GM11168 (cell line): ENCODE data around the gene B4GALNT2.
"Not testable (repeated sequence)": the region's sequence is repeated elsewhere in the genome, so short reads cannot be mapped to it uniquely, and the experiment has no call there.

ENCODE experiments used
- in situ Hi-C: fragments of 300-500 bp; cut with MboI; formaldehyde crosslinking; loops from one replicate; pipeline ENCODE4 v1.12.0; 2022; ENCODE audit warnings: low sequenced_read_pairs; ENCODE audit not compliant: unreplicated experiment

The B4GALNT2 gene

GRCh38 chr17:49120166-49120565, 12.4 kb upstream of the B4GALNT2 start:
- in situ Hi-C loops = no loop called here

- in situ Hi-C loops = no loop called here
Observed at GRCh38 chr17:49121696-49122292, 10.8 kb upstream of the B4GALNT2 start.

- in situ Hi-C loops = no loop called here
Observed at GRCh38 chr17:49122566-49122965, 10.0 kb upstream of the B4GALNT2 start.

GRCh38 chr17:49123061-49123460, 9.5 kb upstream of the B4GALNT2 start:
- in situ Hi-C loops = no loop called here

GRCh38 chr17:49125449-49125848, 7.1 kb upstream of the B4GALNT2 start:
- in situ Hi-C loops = no loop called here

- in situ Hi-C loops = not testable (repeated sequence)
Observed at GRCh38 chr17:49126183-49126859, 6.2 kb upstream of the B4GALNT2 start.

- in situ Hi-C loops = not testable (repeated sequence)
Observed at GRCh38 chr17:49129359-49129950, 3.1 kb upstream of the B4GALNT2 start.

- in situ Hi-C loops = no loop called here
Observed at GRCh38 chr17:49130891-49131290, 1.7 kb upstream of the B4GALNT2 start.

GRCh38 chr17:49132317-49132698, 261 bp upstream of the B4GALNT2 start:
- in situ Hi-C loops = no loop called here

- in situ Hi-C loops = no loop called here
Observed at GRCh38 chr17:49136335-49136734, 3.8 kb downstream of the B4GALNT2 start.

GRCh38 chr17:49145654-49146053, 13.1 kb downstream of the B4GALNT2 start:
- in situ Hi-C loops = not testable (repeated sequence)

GRCh38 chr17:49146620-49147306, 14.2 kb downstream of the B4GALNT2 start:
- in situ Hi-C loops = no loop called here

GRCh38 chr17:49148171-49148570, 15.6 kb downstream of the B4GALNT2 start:
- in situ Hi-C loops = no loop called here

- in situ Hi-C loops = no loop called here
Observed at GRCh38 chr17:49151996-49152395, 19.4 kb downstream of the B4GALNT2 start.

- in situ Hi-C loops = no loop called here
Observed at GRCh38 chr17:49156256-49156655, 23.7 kb downstream of the B4GALNT2 start.

GRCh38 chr17:49157784-49158183, 25.2 kb downstream of the B4GALNT2 start:
- in situ Hi-C loops = no loop called here

GRCh38 chr17:49162866-49163265, 30.3 kb downstream of the B4GALNT2 start:
- in situ Hi-C loops = no loop called here

GRCh38 chr17:49165143-49165542, 32.6 kb downstream of the B4GALNT2 start:
- in situ Hi-C loops = no loop called here

- in situ Hi-C loops = no loop called here
Observed at GRCh38 chr17:49168706-49169105, 36.1 kb downstream of the B4GALNT2 start.

- in situ Hi-C loops = no loop called here
Observed at GRCh38 chr17:49170216-49170615, 37.6 kb downstream of the B4GALNT2 start.

- in situ Hi-C loops = not testable (repeated sequence)
Observed at GRCh38 chr17:49170711-49171110, 38.1 kb downstream of the B4GALNT2 start.
